GM12878 (cell line): ENCODE measurements around the gene LRRC3B.

Experiments used
- EP300 ChIP-seq, 2 experiments: fragments of 150-350 bp in 1 of 2; IDR thresholded peaks; 2 replicates each; pipeline ENCODE4 v1.6.1; 2011 to 2012; ENCODE audit warnings: low read depth in 2 of 2, low read length in 2 of 2, borderline replicate concordance in 1 of 2, improper control_type of control experiment in 1 of 2, inconsistent platforms in 1 of 2; ENCODE audit not compliant: control insufficient read depth in 1 of 2
- POLR2A ChIP-seq: IDR thresholded peaks from 2 replicates; pipeline ENCODE4 v1.6.1; 2011; ENCODE audit warnings: low read depth, mild to moderate bottlenecking, low read length
- RFX5 ChIP-seq: IDR thresholded peaks from 2 replicates; pipeline ENCODE4 v1.6.1; 2011; ENCODE audit warnings: low read depth, low read length, improper control_type of control experiment
- SP1 ChIP-seq: IDR thresholded peaks from one replicate; pipeline ENCODE4 v1.6.1; 2011; ENCODE audit warnings: low read depth, low read length
- SPI1 ChIP-seq: IDR thresholded peaks from 2 replicates; pipeline ENCODE4 v1.6.1; 2011; ENCODE audit warnings: low read depth, mild to moderate bottlenecking, low read length, moderate library complexity, borderline replicate concordance; ENCODE audit not compliant: insufficient read depth
- SREBF2 ChIP-seq: IDR thresholded peaks from 2 replicates; pipeline ENCODE4 v1.6.1; 2012; ENCODE audit warnings: mild to moderate bottlenecking, low read length
- TAF1 ChIP-seq: IDR thresholded peaks from 2 replicates; pipeline ENCODE4 v1.6.1; 2011; ENCODE audit warnings: mild to moderate bottlenecking, low read depth, low read length, borderline replicate concordance
- TCF7 ChIP-seq: IDR thresholded peaks from 2 replicates; pipeline ENCODE4 v1.6.1; 2014; ENCODE audit warnings: antibody characterized with exemption, borderline replicate concordance
- ZNF207 ChIP-seq: fragments of 450-650 bp; IDR thresholded peaks from 2 replicates; pipeline ENCODE4 v1.6.1; 2014; ENCODE audit warnings: antibody characterized with exemption, mild to moderate bottlenecking, borderline replicate concordance
- ZNF384 ChIP-seq: IDR thresholded peaks from 2 replicates; pipeline ENCODE4 v1.6.1; 2012; ENCODE audit warnings: low read depth, mild to moderate bottlenecking, low read length, improper control_type of control experiment, borderline replicate concordance
- TF ChIP-seq, protein P1 (sequence below): IDR thresholded peaks from 2 replicates; pipeline ENCODE4 v1.6.1; 2011; ENCODE audit warnings: low read depth, low read length, improper control_type of control experiment, borderline replicate concordance
- TF ChIP-seq, protein P2 (sequence below), 3 experiments: IDR thresholded peaks in 2 of 3; conservative IDR thresholded peaks in 1 of 3; 2 replicates each; pipeline ENCODE4 v1.5.1; 2011; ENCODE audit warnings: low read depth in 3 of 3, low read length in 3 of 3, mild to moderate bottlenecking in 3 of 3, control low read depth in 2 of 3, moderate library complexity in 2 of 3, inconsistent platforms in 1 of 3, mixed read lengths in 1 of 3; ENCODE audit not compliant: control insufficient read depth in 2 of 3, insufficient read depth in 1 of 3; ENCODE audit errors: extremely low read depth in 1 of 3
- TF ChIP-seq, protein P3 (sequence below): fragments of 450-650 bp; IDR thresholded peaks from 2 replicates; pipeline ENCODE4 v1.6.1; 2016; ENCODE audit warnings: mild to moderate bottlenecking

DNA sequence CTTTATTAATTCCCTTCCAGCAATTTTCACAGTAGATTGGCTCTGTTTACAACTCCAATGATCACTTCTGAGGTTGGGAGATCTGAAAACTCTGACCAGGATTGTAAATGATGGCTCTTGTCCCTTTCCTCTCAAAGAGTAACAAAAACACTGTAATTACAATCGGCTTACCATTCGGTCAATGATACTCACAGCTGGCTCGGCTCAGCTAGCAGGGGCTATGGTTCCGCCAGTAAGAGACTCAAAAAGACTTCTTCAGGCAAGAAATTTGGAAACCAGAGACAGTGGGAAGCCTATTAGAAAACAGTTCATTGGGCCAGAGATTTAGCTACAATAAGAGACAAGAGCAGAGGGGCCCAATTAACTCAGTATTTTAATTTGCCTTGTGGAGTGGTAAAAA, 96.6 kb downstream of the LRRC3B start:
- TF ChIP-seq EP300 (IDR thresholded peaks at IDR 0.05; ENCODE audit: borderline replicate concordance in 1 of 2, control insufficient read depth in 1 of 2, low read depth in 2 of 2, low read length in 2 of 2), result no peak
- TF ChIP-seq SPI1, result no peak
- no peak for TF ChIP-seq ZNF207
- TF ChIP-seq TCF7, result no peak
- TF ChIP-seq, protein P1, sequence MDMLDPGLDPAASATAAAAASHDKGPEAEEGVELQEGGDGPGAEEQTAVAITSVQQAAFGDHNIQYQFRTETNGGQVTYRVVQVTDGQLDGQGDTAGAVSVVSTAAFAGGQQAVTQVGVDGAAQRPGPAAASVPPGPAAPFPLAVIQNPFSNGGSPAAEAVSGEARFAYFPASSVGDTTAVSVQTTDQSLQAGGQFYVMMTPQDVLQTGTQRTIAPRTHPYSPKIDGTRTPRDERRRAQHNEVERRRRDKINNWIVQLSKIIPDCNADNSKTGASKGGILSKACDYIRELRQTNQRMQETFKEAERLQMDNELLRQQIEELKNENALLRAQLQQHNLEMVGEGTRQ, result no peak
- TF ChIP-seq SREBF2, result no peak
- TF ChIP-seq, protein P2, sequence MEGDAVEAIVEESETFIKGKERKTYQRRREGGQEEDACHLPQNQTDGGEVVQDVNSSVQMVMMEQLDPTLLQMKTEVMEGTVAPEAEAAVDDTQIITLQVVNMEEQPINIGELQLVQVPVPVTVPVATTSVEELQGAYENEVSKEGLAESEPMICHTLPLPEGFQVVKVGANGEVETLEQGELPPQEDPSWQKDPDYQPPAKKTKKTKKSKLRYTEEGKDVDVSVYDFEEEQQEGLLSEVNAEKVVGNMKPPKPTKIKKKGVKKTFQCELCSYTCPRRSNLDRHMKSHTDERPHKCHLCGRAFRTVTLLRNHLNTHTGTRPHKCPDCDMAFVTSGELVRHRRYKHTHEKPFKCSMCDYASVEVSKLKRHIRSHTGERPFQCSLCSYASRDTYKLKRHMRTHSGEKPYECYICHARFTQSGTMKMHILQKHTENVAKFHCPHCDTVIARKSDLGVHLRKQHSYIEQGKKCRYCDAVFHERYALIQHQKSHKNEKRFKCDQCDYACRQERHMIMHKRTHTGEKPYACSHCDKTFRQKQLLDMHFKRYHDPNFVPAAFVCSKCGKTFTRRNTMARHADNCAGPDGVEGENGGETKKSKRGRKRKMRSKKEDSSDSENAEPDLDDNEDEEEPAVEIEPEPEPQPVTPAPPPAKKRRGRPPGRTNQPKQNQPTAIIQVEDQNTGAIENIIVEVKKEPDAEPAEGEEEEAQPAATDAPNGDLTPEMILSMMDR (IDR thresholded peaks at IDR 0.05 in 2 of 3, conservative IDR thresholded peaks at IDR 0.05 in 1 of 3; ENCODE audit: control insufficient read depth in 2 of 3, extremely low read depth in 1 of 3, insufficient read depth in 1 of 3, low read depth in 3 of 3, low read length in 3 of 3), result no peak
- TF ChIP-seq TAF1, result no peak
- no peak for TF ChIP-seq ZNF384
- no peak for TF ChIP-seq RFX5
- TF ChIP-seq POLR2A, result no peak
- TF ChIP-seq, protein P3, sequence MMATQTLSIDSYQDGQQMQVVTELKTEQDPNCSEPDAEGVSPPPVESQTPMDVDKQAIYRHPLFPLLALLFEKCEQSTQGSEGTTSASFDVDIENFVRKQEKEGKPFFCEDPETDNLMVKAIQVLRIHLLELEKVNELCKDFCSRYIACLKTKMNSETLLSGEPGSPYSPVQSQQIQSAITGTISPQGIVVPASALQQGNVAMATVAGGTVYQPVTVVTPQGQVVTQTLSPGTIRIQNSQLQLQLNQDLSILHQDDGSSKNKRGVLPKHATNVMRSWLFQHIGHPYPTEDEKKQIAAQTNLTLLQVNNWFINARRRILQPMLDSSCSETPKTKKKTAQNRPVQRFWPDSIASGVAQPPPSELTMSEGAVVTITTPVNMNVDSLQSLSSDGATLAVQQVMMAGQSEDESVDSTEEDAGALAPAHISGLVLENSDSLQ, result no peak
- TF ChIP-seq SP1, result no peak
